NCI-H2107 treated with DMSO at 0.1 percent for 48 hours (cell line): ENCODE data around the gene UBE2R2.
"Not testable (repeated sequence)": the region's sequence is repeated elsewhere in the genome, so short reads cannot be mapped to it uniquely, and the experiment has no call there.

ENCODE experiments used
- DNase-seq: peaks from one replicate; lab custom pipeline; 2025; ENCODE audit not compliant: unreplicated experiment; lab: John Stamatoyannopoulos, UW

The UBE2R2 gene

GRCh38 chr9:33798545-33798944 lies 18.4 kb upstream of the UBE2R2 start:
- DNase-seq = no peak

DNA sequence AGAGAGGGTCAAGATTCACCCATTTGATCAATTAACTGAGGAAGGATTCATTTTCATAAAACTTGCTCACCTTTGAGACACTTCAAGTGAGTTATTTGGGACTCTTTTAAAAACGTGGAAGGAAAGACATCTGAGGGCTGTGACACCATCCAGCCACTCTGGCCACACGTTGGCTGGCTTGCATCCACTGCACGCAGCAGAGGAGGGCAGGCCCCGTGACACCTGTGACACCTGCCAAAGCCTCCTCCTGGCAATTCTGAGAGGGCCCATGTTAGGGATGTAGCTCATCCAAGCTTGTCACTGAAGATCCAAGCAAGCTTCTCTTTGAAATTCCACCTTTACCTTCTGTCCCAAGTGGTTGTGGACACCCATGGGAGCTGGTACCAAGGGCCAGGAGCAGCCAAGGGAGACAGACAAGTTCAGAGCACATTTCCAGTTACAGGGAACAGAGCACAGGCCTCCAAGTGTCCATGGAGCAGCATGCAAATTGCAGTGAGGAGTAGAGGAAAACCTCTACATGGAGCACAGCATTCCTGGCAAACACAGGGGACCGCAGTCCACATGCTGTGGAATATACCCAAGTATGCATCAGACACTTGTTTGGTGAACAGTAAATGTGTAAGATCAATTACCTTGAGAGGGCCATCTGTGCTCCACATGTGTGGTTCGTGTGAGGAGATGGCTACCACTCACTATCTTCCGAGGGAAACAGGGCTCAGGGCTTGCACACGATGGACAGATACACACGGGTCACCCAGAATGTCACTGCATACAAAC lies 16.8 kb upstream of the UBE2R2 start:
- DNase-seq = no peak

GRCh38 chr9:33800886-33801285 lies 16.1 kb upstream of the UBE2R2 start:
- no peak for DNase-seq

DNA sequence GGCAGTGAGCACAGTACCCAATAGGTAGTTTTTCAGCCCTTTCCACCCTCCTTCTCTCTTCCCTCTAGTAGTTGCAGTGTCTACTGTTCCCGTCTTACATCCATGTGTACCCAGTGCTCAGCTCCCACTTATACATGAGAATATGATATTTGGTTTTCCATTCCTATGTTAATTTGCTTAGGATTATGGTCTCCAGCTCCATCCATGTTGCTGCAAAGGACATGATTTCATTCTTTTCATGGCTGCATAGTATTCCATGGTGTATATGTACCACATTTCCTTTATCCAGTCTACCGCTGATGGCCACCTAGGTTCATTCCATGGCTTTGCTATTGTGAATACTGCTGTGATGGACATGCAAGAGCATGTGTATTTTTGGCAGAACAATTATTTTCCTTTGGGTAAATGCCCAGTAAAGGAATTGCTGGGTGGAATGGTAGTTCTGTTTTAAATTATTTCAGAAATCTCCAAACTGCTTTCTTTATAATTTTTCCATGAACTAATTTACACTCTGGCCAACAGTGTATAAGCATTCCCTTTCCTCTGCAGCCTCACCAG lies 14.9 kb upstream of the UBE2R2 start:
- DNase-seq = not testable (repeated sequence)

- DNase-seq = not testable (repeated sequence)
Observed at GRCh38 chr9:33804196-33804595, 12.8 kb upstream of the UBE2R2 start.

GRCh38 chr9:33807156-33807555 lies 9.8 kb upstream of the UBE2R2 start:
- DNase-seq = not testable (repeated sequence)

GRCh38 chr9:33808979-33809322 lies 8.0 kb upstream of the UBE2R2 start:
- not testable (repeated sequence) for DNase-seq

DNA sequence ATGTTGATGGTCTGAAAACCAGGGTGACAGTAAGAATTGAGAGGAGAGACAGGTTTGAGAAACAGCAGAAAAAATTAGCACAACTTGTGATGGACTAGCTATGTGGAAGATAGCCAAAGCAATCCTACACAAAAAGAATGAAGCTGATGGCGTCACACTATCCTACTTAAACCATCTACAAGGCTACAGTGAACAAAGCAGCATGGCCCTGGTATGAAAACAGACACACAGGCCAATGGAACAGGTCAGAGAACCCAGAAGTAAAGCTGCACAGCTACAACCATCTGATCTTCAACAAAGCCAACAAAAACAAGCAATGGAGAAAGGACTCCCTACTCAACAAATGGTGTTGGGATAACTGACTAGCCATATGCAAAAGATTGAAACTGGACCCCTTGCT lies 7.5 kb upstream of the UBE2R2 start:
- DNase-seq = no peak

- peak; percentile 31 for DNase-seq
Observed at GRCh38 chr9:33813712-33814641, 3.0 kb upstream of the UBE2R2 start.

- DNase-seq = no peak
Observed at GRCh38 chr9:33815781-33816180, 1.2 kb upstream of the UBE2R2 start.

DNA sequence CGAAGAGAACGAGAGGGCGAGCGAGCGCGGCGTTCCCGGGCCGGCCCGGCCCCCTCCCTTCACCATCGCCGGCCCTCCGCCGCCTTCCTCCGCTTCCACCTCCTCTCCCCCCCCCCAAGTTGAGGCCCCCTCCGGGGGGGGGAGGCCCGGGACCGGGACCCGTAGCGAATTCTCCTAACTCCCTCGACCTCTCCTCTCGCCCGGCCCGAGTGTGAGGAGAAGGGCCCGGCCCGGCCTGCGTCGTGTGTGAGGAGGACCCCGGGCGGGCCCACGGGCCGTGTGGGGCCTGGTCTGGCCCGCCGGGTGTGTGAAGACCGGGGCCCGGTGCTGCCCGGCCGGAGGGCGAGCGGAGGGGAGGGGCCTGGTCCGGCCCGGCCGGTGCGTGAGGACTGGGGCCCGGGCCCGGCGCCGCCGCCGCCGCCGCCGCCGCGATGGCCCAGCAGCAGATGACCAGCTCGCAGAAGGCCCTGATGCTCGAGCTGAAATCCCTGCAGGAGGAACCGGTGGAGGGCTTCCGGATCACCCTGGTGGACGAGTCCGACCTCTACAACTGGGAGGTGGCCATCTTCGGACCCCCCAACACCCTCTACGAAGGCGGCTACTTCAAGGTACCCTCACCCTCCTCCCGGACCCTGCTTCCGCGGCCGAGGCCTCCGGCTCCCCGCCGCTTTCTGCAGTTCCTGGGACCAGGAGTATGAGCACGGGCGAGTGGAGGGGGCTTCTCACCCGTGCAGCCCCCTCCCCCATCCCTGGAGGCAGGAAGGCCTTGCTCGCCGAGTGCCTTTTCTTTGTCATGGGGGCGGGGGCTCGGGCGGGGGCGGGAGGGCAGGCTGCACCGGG lies 587 bp downstream of the UBE2R2 start:
- DNase-seq = peak; percentile 25

GRCh38 chr9:33818167-33818846 lies 1.3 kb downstream of the UBE2R2 start:
- no peak for DNase-seq

DNA sequence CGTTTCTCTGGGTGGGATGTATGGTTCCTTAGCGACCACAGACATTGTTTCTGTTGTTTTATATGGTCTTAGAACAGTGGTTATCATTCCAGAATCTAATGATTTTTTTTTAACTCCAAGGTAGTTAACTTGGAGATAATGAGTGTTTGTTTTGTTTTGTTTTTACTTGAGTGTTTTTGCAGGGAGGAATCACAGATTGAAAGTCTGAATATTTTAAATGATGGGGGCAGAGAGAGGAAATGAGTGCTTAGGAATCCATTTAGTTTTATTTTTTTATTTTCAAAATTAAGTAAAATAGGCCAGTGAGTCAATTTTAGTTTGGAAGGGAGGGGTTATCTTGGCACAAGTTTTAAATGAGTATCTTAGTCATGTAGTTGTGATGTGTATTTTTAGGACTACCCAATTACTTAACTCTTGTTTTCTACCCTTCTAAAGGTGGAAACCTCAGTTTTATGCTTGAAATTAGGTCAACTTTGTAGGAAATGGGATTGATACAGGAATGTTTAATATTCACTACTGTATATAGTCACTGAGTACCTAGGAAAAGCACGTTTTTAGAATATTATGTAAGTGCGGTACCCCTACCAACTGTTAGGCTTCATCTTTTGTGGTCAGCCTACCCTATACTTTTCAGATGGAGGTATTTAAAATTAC lies 2.0 kb downstream of the UBE2R2 start:
- DNase-seq = no peak

- DNase-seq = no peak
Observed at GRCh38 chr9:33820231-33820745, 3.3 kb downstream of the UBE2R2 start.

DNA sequence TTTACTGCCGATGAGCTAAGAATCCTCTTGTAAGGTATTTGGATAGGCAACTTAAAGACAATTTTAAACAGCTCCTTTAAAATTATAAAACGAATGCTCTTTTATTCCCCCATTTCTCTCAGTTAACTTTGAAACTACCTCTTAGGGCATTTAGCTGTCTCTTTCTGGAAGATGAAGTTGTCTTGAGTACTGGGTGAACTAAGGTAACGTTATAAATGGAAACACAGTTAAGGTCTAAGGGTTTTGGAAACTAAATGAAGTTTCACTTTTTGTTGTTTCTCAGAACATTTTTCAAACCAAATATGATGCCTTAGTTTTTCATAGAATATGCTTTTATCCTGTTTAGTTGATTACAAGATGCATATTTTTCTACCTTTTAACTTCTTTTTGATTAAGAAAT lies 6.8 kb downstream of the UBE2R2 start:
- no peak for DNase-seq

GRCh38 chr9:33827285-33827684 lies 10.3 kb downstream of the UBE2R2 start:
- DNase-seq = not testable (repeated sequence)

GRCh38 chr9:33829641-33830230 lies 12.8 kb downstream of the UBE2R2 start:
- DNase-seq = not testable (repeated sequence)

- DNase-seq = no peak
Observed at GRCh38 chr9:33835625-33836260, 18.8 kb downstream of the UBE2R2 start.

DNA sequence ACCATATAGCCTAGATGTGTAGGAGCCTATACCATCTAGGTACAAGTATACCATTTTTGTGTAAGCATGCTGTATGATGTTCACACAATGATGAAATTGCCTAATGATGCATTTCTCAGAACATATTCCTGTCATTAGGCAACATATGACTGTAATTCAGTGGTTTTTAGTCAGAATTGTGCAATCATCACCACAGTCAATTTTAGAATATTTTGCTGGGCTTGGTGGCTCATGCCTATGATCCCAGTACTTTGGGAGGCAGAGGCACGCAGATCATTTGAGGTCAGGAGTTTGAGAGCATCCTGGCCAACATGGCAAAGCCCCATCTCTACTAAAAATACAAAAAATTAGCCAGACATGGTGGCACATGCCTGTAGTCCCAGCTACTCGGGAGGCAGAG lies 19.3 kb downstream of the UBE2R2 start:
- not testable (repeated sequence) for DNase-seq
